HG02571 (cell line): ENCODE measurements around the gene CYP11A1.

Source experiments
- ATAC-seq: cut with Tn5 transposase; IDR thresholded peaks from one replicate; pipeline ENCODE4 v1.9.1; 2021; ENCODE audit warnings: mild to moderate bottlenecking, moderate library complexity; ENCODE audit not compliant: unreplicated experiment

Gene CYP11A1

GRCh38 chr15:74389241-74390048 lies 22.0 kb upstream of the CYP11A1 start:
- ATAC-seq, result no peak

GRCh38 chr15:74388363-74388951 lies 21.0 kb upstream of the CYP11A1 start:
- no peak for ATAC-seq

- no peak for ATAC-seq
Measured at GRCh38 chr15:74387621-74388362, 20.3 kb upstream of the CYP11A1 start.

- ATAC-seq, result no peak
Measured at GRCh38 chr15:74387141-74387541, 19.7 kb upstream of the CYP11A1 start.

- ATAC-seq, result no peak
Measured at GRCh38 chr15:74386496-74387140, 19.2 kb upstream of the CYP11A1 start.

- no peak for ATAC-seq
Measured at GRCh38 chr15:74385733-74386132, 18.3 kb upstream of the CYP11A1 start.

- peak; percentile 57 for ATAC-seq
Measured at GRCh38 chr15:74384881-74385643, 17.6 kb upstream of the CYP11A1 start.

GRCh38 chr15:74384566-74384880 lies 17.1 kb upstream of the CYP11A1 start:
- ATAC-seq, result no peak

GRCh38 chr15:74383695-74384565 lies 16.5 kb upstream of the CYP11A1 start:
- ATAC-seq, result peak; percentile 38

GRCh38 chr15:74383286-74383685 lies 15.8 kb upstream of the CYP11A1 start:
- no peak for ATAC-seq

- no peak for ATAC-seq
Measured at GRCh38 chr15:74382004-74382816, 14.8 kb upstream of the CYP11A1 start.

GRCh38 chr15:74381481-74381880 lies 14.0 kb upstream of the CYP11A1 start:
- ATAC-seq, result no peak

- ATAC-seq, result no peak
Measured at GRCh38 chr15:74381190-74381453, 13.7 kb upstream of the CYP11A1 start.

- ATAC-seq, result no peak
Measured at GRCh38 chr15:74380361-74381189, 13.1 kb upstream of the CYP11A1 start.

- ATAC-seq, result no peak
Measured at GRCh38 chr15:74378848-74379247, 11.4 kb upstream of the CYP11A1 start.

- ATAC-seq, result no peak
Measured at GRCh38 chr15:74377831-74378766, 10.7 kb upstream of the CYP11A1 start.

GRCh38 chr15:74376825-74377581 lies 9.6 kb upstream of the CYP11A1 start:
- no peak for ATAC-seq
